ENCODE data around the gene SLX4. TPM values are rescaled to one million over a fixed set of nuclear protein-coding genes. Genes with fewer than 3 reads are reported as not detected.
"Not testable (repeated sequence)": the region's sequence is repeated elsewhere in the genome, so short reads cannot be mapped to it uniquely, and the experiment has no call there.

Gene SLX4
- total RNA-seq (1 to 10 TPM in 5 of 6 donors, under 1 TPM in 1; 0.95 to 2.8 (median 1.5) TPM), polyA plus RNA-seq (1 to 10 TPM; 2.2 to 3.4 TPM)

- H3K27me3 ChIP-seq: no peaks in the 10 kb centered on the region
- WGBS, 2 donors: 0 to 1% methylated on average over 58 to 86 of the region's 86 CpGs
- H3K36me3 ChIP-seq: no peaks in the 10 kb centered on the region
- FAIRE-seq (no peak), DNase-seq (peak; percentile 85 to 98 (median 94)), ATAC-seq (peak; percentile 96 to 100 (median 98))
- peak within 1 kb of the TSS; percentile 36 to 71 (median 62) for H3K27ac ChIP-seq
- intact Hi-C loops (cut with DNase I): no loop called here
- peaks cover 0 to 9% (median 7%) of the 10 kb centered on the region in 3 donors for H3K4me1 ChIP-seq
- H3K4me3 ChIP-seq: peak within 1 kb of the TSS; percentile 68 to 98 (median 84)
- no peak for TF ChIP-seq CTCF (IDR thresholded peaks at IDR 0.05)
- no peaks in the 10 kb centered on the region for H3K9me3 ChIP-seq
These were observed at the start of gene SLX4 for GRCh38 chr16:3611146-3611975. TSS of gene SLX4 (minus strand) at chr16:3611606. CDS start at chr16:3608964, 2,642 bp downstream.

DNA sequence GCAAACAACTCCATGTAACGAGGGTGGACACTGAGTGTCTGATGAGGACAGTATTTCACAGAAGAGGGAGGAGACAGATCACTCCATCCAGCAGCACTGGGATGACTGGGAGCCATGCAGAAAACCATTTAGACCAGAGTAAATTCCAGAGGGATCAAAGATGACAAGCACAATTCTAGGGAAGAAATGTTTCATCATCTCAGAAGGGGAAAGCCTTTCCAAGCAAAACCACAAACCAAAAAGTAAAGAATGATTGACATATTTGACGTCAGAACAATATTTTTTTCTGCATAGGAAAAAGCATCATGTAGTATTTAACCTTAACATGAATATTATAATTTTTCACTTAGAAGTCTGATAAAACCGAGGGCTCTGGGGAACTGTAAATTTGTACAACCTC lies 47.8 kb upstream of the SLX4 start:
- no peak for DNase-seq
- no peak for ATAC-seq
- H3K4me1 ChIP-seq: peaks cover 0 to 20% (median 11%) of the 10 kb centered on the region in 3 donors
- TF ChIP-seq CTCF (IDR thresholded peaks at IDR 0.05): no peak
- no peak for FAIRE-seq
- 61 to 71% methylated on average over 3 of the region's 3 CpGs for WGBS, 2 donors
- no peak overlapping the region for H3K4me3 ChIP-seq
- H3K36me3 ChIP-seq: peaks cover 4 to 64% (median 30%) of the 10 kb centered on the region in 3 donors
- H3K27me3 ChIP-seq: no peaks in the 10 kb centered on the region
- H3K9me3 ChIP-seq: no peaks in the 10 kb centered on the region
- intact Hi-C loops (cut with DNase I): no loop called here
- H3K27ac ChIP-seq: no peak overlapping the region

DNA sequence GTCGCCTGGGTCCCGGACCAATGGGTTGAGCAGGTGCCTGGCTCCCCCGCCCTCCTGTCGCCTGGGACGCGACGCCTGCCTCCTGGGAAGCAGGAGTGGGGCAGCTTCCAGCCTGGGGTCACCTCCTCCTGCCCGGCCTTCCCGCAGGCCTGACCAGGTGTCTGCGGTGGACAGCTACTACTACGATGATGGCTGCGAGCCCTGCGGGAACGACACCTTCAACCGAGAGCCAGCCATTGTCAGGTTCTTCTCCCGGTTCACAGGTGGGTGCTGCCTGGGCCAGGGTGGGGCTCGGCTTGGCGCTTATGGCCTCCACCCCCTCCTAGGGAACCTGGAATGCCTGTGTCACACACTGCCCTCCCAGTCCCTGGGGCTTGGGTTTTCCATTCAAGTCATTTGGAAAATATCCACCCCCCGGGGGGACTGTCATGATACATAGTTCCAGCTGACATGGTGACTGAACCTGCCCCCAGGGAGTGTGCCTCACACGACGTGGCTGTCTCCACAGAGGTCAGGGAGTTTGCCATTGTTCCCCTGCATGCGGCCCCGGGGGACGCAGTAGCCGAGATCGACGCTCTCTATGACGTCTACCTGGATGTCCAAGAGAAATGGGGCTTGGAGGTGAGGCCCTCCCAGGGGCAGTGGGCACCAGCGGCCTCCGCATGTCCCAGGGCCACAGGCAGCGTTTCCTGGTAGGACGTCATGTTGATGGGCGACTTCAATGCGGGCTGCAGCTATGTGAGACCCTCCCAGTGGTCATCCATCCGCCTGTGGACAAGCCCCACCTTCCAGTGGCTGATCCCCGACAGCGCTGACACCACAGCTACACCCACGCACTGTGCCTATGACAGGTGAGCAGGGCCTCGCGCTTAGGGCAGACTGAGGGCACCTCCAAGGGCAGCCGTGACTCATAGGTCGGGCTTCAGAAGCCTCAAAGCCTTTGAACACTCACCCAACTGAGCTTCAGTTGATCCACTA lies 45.4 kb upstream of the SLX4 start:
- H3K4me1 ChIP-seq: peaks cover 0 to 24% (median 16%) of the 10 kb centered on the region in 3 donors
- FAIRE-seq: no peak
- intact Hi-C loops (cut with DNase I): no loop called here
- no peaks in the 10 kb centered on the region for H3K9me3 ChIP-seq
- peak overlapping the region in 2 of 4 donors; percentile 8 to 43 for H3K4me3 ChIP-seq
- WGBS, 2 donors: 44 to 66% methylated on average over 39 to 42 of the region's 42 CpGs
- TF ChIP-seq CTCF (IDR thresholded peaks at IDR 0.05): no peak
- DNase-seq: peak; percentile 63 to 89 (median 76)
- peak overlapping the region in 1 of 4 donors; percentile 39 for H3K27ac ChIP-seq
- ATAC-seq: peak; percentile 35 to 63 (median 58)
- no peaks in the 10 kb centered on the region for H3K27me3 ChIP-seq
- peaks cover 0 to 44% (median 21%) of the 10 kb centered on the region in 3 donors for H3K36me3 ChIP-seq

DNA sequence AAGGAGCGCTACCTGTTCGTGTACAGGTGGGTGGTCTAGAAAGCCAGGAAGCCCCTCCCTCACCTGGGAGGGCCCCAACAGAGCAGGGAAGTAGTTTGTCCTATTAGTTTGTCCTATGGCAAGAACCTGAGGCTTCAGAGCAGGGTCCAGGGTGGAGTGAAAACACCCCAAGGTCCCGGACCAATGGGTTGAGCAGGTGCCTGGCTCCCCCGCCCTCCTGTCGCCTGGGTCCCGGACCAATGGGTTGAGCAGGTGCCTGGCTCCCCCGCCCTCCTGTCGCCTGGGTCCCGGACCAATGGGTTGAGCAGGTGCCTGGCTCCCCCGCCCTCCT lies 44.7 kb upstream of the SLX4 start:
- peak; percentile 33 to 71 (median 57) for ATAC-seq
- peaks cover 0 to 41% (median 21%) of the 10 kb centered on the region in 3 donors for H3K36me3 ChIP-seq
- peak overlapping the region in 3 of 4 donors; percentile 20 to 43 (median 31) for H3K4me3 ChIP-seq
- FAIRE-seq; H3K9me3 ChIP-seq; H3K27me3 ChIP-seq; intact Hi-C loops (cut with DNase I): not testable (repeated sequence)
- H3K4me1 ChIP-seq: peaks cover 0 to 24% (median 16%) of the 10 kb centered on the region in 3 donors
- WGBS, 2 donors: 52% methylated on average over 5 to 7 of the region's 10 CpGs
- H3K27ac ChIP-seq: peak overlapping the region; percentile 80 to 84 (median 83)
- DNase-seq: peak in 3 of 6 donors; percentile 47 to 77 (median 70)
